Loucy (cell line): ENCODE measurements around the gene NAALADL2.

ENCODE experiments used
- CTCF ChIP-seq: fragments of 200-600 bp; sonication (generic); conservative IDR thresholded peaks from 2 replicates; pipeline ENCODE4 v1.5.1; 2014; ENCODE audit warnings: mild to moderate bottlenecking, antibody characterized with exemption, low read length
- EZH2phosphoT487 ChIP-seq: fragments of 200-600 bp; IDR thresholded peaks from 2 replicates; pipeline ENCODE4 v1.6.1; 2018; ENCODE audit warnings: antibody characterized with exemption, mild to moderate bottlenecking, moderate library complexity, borderline replicate concordance

DNA sequence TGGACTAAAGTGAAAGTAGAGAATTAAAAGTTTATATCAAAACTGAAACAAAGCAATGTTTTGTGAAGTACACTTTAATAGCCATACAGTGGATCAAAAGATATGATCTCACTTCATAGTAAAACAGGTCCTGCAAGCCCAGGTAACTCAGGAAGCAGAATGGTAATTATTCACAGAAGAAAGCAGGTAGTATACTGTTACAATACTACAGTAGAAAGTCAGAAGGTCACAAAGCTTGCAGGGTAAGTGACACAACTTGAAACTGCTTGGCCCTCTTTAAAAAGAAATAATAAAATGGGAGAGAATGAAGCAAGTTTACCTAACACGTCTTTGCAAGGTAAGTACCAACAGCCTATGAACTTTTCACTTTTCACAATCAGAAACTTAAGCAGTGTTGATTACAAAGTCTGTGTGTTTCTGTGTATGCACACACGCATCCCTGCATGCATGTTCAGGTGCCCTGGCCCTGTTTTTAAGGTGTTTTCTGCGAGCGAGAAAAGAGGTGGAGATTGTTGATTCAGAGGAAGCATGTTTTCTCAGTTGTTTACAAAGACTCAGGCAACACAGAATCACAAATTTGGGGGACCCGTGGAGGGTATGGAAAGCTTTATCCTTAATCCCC lies at the start of gene NAALADL2:
- TF ChIP-seq CTCF (no peak), EZH2phosphoT487 (no peak)
